A172 (cell line): ENCODE data around the gene TRMT11. TPM values are rescaled to one million over a fixed set of nuclear protein-coding genes. Genes with fewer than 3 reads are reported as not detected.

Experiments
- DNase-seq: peaks from one replicate; pipeline ENCODE4 v3.0.0-alpha.2; 2015; ENCODE audit warnings: low spot score
- total RNA-seq: library from RNA; depleted of rRNA; stranded (reverse); fragments of >200 nt; shearing (Covaris generic); gene quantifications from 2 replicates; pipeline ENCODE4 v1.2.3, GENCODE V29; 2014; rRNA removed

Gene TRMT11
- total RNA-seq, 1 experiment from 2014 or later, result 49.2 TPM

DNA sequence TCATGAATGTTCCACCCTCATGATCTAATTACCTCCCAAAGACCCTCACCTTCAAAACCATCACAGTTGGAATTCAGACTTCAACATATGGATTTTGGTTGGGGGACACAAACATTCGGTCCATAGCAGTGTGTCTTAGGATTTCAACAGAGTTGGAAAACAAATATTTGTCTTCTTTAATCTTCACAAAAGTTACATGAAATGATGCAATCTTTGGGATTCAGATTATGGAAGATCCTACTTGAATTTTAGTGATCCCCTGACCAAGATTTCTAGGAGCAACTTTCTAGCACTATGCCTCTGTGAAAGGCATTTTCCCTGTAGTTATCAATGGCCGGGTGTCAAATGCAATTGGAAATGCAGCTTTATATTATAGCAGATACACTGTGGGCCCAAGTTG, 86.5 kb downstream of the TRMT11 start:
- no peak for DNase-seq

- DNase-seq, result no peak
Observed at GRCh38 chr6:126075335-126076071, 89.2 kb downstream of the TRMT11 start.

DNA sequence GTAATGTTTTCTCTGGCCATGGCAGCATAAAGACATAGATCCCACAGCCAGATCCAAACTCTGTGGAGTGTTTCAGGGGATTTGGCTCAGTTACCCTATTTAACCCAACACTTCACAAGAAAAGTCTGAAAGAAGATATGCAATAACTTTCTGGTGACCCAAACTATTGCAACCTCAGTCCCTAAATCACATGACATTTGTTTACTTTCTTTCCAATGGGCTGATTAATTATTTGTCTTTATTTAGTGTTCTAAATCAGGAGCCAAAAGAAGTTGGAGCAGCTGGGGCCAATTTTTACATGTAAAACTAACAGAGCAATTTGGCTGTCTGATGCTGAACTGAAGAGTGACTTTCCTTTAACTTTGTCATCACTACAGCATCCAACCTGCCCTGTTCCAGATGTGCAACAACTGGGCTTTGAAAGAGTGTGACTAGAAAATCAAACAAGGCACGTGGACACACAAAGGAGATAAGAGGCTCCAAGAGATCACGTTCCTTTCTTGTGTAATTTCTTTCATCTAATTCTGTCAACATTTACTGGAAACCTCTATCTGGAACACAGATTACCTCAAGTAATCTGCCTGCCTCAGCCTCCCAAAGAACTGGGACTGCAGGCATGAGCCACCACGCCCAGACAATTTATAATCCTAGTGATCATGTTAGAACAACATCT, 90.8 kb downstream of the TRMT11 start:
- DNase-seq, result no peak

DNA sequence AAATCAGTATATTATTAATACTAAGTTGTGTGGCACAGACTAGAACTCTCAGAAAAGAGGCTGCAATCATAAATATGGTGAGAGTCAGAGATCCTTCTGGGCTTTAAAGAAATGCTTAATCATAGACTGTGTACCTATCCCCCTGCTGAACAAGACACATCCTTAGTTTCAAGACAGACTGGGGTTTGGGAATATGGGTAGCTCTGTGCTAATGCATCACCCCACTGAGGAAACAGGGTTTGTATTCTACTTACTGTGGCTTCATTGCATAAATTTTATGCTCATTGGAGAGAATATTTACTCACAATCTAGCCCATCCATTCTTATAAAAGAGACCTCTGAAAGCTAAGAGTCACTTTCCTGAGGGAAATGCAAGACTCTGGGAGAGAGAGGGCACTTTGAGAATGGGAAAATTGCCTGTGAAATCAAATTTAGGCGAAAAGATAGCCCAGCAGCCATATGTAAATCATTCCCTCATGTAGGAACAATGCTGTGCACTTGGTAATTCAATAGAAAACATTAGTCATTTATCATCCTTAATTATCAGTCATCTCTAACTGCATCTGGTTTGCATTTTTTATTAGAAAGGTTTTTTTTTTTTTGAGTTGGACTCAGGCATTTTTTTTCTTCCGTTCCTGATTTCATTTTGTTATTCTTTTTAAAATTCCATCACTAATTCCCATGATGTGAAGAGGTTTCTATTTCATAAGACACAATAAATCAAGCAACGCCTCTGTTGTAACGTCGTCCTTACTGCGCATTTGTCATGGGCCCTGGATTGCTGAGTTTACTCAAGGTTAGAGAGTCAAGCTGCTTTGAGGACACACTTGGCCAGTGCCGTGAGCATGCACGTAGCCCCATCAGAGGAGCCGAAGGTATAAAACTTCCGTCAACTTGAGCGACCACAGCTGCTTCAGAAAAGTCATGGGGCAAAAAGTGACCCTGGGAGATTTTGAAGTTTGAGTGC, 91.8 kb downstream of the TRMT11 start:
- DNase-seq, result no peak

DNA sequence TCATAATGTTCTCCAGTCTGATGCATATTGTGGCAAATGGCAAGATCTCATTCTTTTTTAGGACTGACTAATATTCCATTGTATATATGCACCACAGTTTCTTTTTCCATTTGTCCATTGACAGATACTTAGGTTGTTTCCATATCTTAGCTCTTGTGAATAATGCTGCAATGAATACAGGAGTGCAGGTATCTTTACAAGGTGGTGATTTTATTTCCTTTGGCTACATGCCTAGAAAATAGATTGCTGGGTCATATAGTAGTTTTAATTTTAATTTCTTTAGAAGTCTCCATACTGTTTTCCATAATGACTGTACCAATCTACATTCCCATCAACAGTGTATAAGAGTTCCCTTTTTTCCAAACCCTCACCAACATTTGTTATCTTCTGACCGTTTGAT, 97.5 kb downstream of the TRMT11 start:
- DNase-seq, result no peak

GRCh38 chr6:126086560-126086959, 100.2 kb downstream of the TRMT11 start:
- DNase-seq, result no peak

Other genes starting within 250 kb of the TRMT11 start
- gene HEY2, start 236.9 kb upstream of the TRMT11 start, total RNA-seq, result not detected in 2 replicates
- 5.9 and 9.9 TPM in 2 replicates for gene NCOA7, start 195.6 kb upstream of the TRMT11 start, total RNA-seq
- gene HINT3, start 29.8 kb upstream of the TRMT11 start, total RNA-seq, result 22.0 and 24.5 TPM in 2 replicates